ENCODE data around the gene VIT.

Gene VIT

DNA sequence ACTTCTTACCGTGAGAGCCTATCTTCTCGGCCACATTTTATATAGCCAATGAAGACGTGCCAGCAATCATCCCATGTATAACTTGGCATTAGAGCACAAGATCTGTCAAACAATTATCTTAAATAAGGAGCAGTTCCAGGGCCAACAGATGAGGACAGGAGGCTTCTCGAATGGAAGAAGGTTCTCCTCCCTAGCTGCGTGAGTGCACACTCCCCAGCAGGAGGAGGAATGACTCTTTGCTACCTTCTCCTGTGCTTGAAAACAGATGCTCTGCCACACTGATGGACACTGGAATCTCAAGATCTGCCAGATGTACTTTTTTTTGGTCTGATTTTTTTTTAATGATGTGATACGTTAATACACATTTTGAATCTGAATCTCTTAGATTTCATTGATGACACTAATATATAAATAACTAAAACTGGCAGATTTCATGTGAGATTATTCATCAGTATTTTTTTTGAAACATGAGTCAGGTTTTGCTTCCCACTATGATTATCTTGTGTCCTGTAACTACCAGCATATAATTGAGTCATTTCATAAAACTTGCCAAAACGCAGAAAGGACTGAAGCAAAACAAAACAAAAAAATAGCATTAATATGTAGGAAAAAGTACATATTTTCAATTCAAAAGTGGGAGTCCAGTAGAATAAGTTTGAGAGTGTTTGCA, 626 bp upstream of the VIT start:
- Histone ChIP-seq H3K4me3 (ENCODE audit: low read depth in 1 of 2, low read length in 2 of 2) (no peak overlapping the region), H3K9ac (ENCODE audit: low read depth in 1 of 2, low read length in 2 of 2) (no peak overlapping the region), H3K27ac (ENCODE audit: low read depth, low read length) (no peak overlapping the region), H3K4me1 (ENCODE audit: control insufficient read depth in 1 of 2, insufficient read depth in 2 of 2, low read length in 2 of 2) (no peaks in the 10 kb centered on the region), H3K9me3 (ENCODE audit: control insufficient read depth in 1 of 2, low read length in 2 of 2) (no peaks in the 10 kb centered on the region), H3K27me3 (ENCODE audit: control insufficient read depth in 1 of 2, insufficient read depth in 2 of 2, low read length in 2 of 2) (no peaks in the 10 kb centered on the region), H3K36me3 (ENCODE audit: control insufficient read depth in 1 of 2, insufficient read depth in 2 of 2, low read length in 2 of 2) (no peaks in the 10 kb centered on the region)

DNA sequence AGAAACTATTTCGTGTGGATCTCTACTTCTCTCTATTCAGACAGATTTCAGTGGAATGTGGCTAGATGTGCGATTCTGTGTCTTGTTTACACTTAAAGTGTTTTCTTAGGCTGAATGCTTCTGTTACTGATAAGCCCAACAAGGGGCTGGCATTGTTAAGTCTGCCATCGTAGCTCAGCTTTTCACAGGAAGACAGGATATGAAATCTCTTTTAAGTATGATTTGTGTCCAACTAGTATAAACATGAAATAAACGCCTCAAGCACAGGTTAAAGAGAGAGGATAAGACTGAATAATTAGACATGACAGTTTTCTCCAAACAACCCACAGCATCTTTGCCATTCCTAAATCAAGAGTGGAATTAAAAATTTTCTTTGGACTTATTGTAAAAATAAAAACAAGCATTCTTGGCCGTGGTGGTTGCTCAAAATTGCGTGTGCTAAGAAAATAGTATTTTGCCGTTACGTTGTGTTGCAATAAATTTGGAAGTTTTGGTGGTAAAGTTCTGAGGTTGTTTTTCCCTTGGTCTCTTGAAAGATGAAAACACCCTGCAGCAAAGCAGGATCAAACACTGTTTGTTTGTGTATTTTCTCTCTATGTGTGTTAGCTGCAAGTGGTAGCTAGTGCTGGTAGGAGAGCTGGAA, 1.0 kb downstream of the VIT start:
- Histone ChIP-seq H3K9ac (ENCODE audit: low read depth in 1 of 2, low read length in 2 of 2) (no peak overlapping the region), H3K36me3 (ENCODE audit: control insufficient read depth in 1 of 2, insufficient read depth in 2 of 2, low read length in 2 of 2) (no peaks in the 10 kb centered on the region), H3K4me3 (ENCODE audit: low read depth in 1 of 2, low read length in 2 of 2) (no peak overlapping the region), H3K9me3 (ENCODE audit: control insufficient read depth in 1 of 2, low read length in 2 of 2) (no peaks in the 10 kb centered on the region), H3K4me1 (ENCODE audit: control insufficient read depth in 1 of 2, insufficient read depth in 2 of 2, low read length in 2 of 2) (no peaks in the 10 kb centered on the region), H3K27ac (ENCODE audit: low read depth, low read length) (no peak overlapping the region), H3K27me3 (ENCODE audit: control insufficient read depth in 1 of 2, insufficient read depth in 2 of 2, low read length in 2 of 2) (no peaks in the 10 kb centered on the region)

DNA sequence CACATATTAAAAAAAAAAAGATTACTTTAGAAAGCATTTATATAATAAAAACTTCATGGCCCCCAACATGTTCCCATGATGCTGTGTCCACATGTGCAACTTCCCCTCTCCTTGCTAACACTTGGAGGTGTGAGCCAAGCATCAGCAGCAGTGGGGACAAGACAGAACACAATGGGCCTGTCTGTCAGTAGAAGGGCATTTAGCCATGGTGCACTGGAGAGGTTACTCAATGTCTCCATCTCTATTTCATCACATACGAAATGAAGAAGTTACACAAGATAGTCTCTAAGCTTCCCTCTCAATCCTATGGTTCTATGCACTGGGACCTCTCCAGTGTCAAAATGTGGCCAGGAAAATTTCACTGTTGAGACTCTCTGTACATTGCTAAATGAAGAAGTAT, 2.5 kb downstream of the VIT start:
- H3K9ac ChIP-seq (ENCODE audit: low read depth in 1 of 2, low read length in 2 of 2): no peak overlapping the region
- H3K4me3 ChIP-seq (ENCODE audit: low read depth in 1 of 2, low read length in 2 of 2): no peak overlapping the region
- no peaks in the 10 kb centered on the region for H3K36me3 ChIP-seq (ENCODE audit: control insufficient read depth in 1 of 2, insufficient read depth in 2 of 2, low read length in 2 of 2)
- H3K4me1 ChIP-seq (ENCODE audit: control insufficient read depth in 1 of 2, insufficient read depth in 2 of 2, low read length in 2 of 2): no peaks in the 10 kb centered on the region
- no peaks in the 10 kb centered on the region for H3K9me3 ChIP-seq (ENCODE audit: control insufficient read depth in 1 of 2, low read length in 2 of 2)
- H3K27ac ChIP-seq (ENCODE audit: low read depth, low read length): no peak overlapping the region
- H3K27me3 ChIP-seq (ENCODE audit: control insufficient read depth in 1 of 2, insufficient read depth in 2 of 2, low read length in 2 of 2): no peaks in the 10 kb centered on the region

DNA sequence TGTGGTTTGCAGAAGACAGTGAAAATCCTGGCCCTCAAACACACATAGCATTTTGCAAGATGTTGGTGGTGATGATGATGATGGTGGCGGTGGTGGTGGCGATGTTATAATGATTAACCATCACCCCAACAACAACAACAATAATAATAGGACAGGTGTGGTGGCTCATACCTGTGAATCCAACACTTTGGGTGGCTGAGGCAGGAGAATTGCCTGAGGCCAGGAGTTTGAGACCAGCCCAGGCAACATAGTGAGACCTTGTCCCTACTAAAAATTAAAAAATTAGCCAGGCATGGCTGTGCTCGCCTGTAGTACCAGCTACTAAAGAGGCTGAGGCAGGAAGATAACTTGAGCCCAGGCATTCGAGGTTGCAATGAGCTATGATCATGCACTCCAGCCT, 3.8 kb downstream of the VIT start:
- Histone ChIP-seq H3K4me3 (ENCODE audit: low read depth in 1 of 2, low read length in 2 of 2) (no peak overlapping the region), H3K36me3 (ENCODE audit: control insufficient read depth in 1 of 2, insufficient read depth in 2 of 2, low read length in 2 of 2) (no peaks in the 10 kb centered on the region), H3K4me1 (ENCODE audit: control insufficient read depth in 1 of 2, insufficient read depth in 2 of 2, low read length in 2 of 2) (no peaks in the 10 kb centered on the region), H3K27me3 (ENCODE audit: control insufficient read depth in 1 of 2, insufficient read depth in 2 of 2, low read length in 2 of 2) (no peaks in the 10 kb centered on the region), H3K27ac (ENCODE audit: low read depth, low read length) (no peak overlapping the region), H3K9me3 (ENCODE audit: control insufficient read depth in 1 of 2, low read length in 2 of 2) (no peaks in the 10 kb centered on the region), H3K9ac (ENCODE audit: low read depth in 1 of 2, low read length in 2 of 2) (no peak overlapping the region)

DNA sequence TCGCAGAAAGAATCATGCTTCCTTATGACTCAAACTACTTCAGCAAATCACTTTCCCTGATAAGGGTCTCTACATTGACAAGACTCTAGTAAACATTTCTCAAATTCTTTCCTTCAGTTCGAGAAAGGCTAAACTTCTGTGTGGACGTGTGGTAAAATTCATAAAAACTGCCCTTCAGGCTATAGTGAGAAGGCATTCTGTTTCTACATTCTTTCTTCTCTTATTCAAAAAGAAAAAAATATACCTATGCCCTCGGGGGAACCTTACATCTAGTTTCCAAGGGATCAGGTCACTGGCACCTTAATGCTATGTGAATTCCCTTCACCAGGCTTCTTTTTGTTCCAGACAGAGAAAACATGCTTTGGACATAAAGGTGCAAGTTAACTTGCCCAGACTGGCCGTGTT, 4.9 kb downstream of the VIT start:
- no peak overlapping the region for H3K27ac ChIP-seq (ENCODE audit: low read depth, low read length)
- no peaks in the 10 kb centered on the region for H3K27me3 ChIP-seq (ENCODE audit: control insufficient read depth in 1 of 2, insufficient read depth in 2 of 2, low read length in 2 of 2)
- no peak overlapping the region for H3K9ac ChIP-seq (ENCODE audit: low read depth in 1 of 2, low read length in 2 of 2)
- no peaks in the 10 kb centered on the region for H3K36me3 ChIP-seq (ENCODE audit: control insufficient read depth in 1 of 2, insufficient read depth in 2 of 2, low read length in 2 of 2)
- H3K4me3 ChIP-seq (ENCODE audit: low read depth in 1 of 2, low read length in 2 of 2): no peak overlapping the region
- H3K4me1 ChIP-seq (ENCODE audit: control insufficient read depth in 1 of 2, insufficient read depth in 2 of 2, low read length in 2 of 2): no peaks in the 10 kb centered on the region
- no peaks in the 10 kb centered on the region for H3K9me3 ChIP-seq (ENCODE audit: control insufficient read depth in 1 of 2, low read length in 2 of 2)

DNA sequence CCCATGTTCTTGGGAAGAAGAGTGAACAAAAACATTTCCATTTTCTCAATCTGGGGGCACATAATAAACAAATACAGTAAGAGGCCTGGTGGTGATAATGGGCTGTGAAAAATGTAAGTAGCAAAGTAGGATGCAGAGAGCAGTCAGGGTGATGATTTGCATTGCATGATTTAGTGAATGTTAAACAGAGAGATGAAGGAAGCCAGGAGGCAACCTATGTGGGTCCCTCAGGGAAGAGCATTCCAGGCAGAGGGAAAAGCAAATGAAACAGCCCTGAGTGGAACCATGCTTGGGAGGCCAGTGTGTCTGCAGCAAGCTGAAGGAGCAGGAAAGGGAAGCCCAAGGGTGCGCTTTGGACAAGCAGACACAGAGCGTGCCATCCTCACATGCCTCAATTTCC, 5.4 kb downstream of the VIT start:
- Histone ChIP-seq H3K27ac (ENCODE audit: low read depth, low read length) (no peak overlapping the region), H3K9me3 (ENCODE audit: control insufficient read depth in 1 of 2, low read length in 2 of 2) (no peaks in the 10 kb centered on the region), H3K4me3 (ENCODE audit: low read depth in 1 of 2, low read length in 2 of 2) (no peak overlapping the region), H3K27me3 (ENCODE audit: control insufficient read depth in 1 of 2, insufficient read depth in 2 of 2, low read length in 2 of 2) (no peaks in the 10 kb centered on the region), H3K4me1 (ENCODE audit: control insufficient read depth in 1 of 2, insufficient read depth in 2 of 2, low read length in 2 of 2) (no peaks in the 10 kb centered on the region), H3K36me3 (ENCODE audit: control insufficient read depth in 1 of 2, insufficient read depth in 2 of 2, low read length in 2 of 2) (no peaks in the 10 kb centered on the region), H3K9ac (ENCODE audit: low read depth in 1 of 2, low read length in 2 of 2) (no peak overlapping the region)

DNA sequence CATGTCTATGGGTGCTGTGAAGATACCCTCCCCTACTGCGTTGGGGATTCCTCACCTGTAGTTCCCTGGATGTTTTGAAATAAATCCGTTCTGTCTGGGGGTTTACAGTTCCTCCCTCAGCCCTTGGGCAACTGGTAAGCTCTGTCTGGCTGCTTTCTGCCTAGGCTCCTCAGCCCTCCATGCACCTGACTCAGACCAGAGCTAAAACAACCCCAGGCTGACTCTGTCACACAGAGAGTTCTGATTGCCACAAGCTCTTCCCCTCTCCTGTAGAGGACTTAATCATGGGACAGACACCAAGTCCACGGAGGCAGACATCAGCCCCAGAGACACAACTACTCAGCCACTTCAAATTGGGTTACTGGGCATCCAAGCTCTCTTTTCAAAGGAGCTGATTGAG, 6.3 kb downstream of the VIT start:
- H3K27ac ChIP-seq (ENCODE audit: low read depth, low read length): no peak overlapping the region
- no peak overlapping the region for H3K4me3 ChIP-seq (ENCODE audit: low read depth in 1 of 2, low read length in 2 of 2)
- no peaks in the 10 kb centered on the region for H3K27me3 ChIP-seq (ENCODE audit: control insufficient read depth in 1 of 2, insufficient read depth in 2 of 2, low read length in 2 of 2)
- no peaks in the 10 kb centered on the region for H3K9me3 ChIP-seq (ENCODE audit: control insufficient read depth in 1 of 2, low read length in 2 of 2)
- no peaks in the 10 kb centered on the region for H3K36me3 ChIP-seq (ENCODE audit: control insufficient read depth in 1 of 2, insufficient read depth in 2 of 2, low read length in 2 of 2)
- H3K9ac ChIP-seq (ENCODE audit: low read depth in 1 of 2, low read length in 2 of 2): no peak overlapping the region
- H3K4me1 ChIP-seq (ENCODE audit: control insufficient read depth in 1 of 2, insufficient read depth in 2 of 2, low read length in 2 of 2): no peaks in the 10 kb centered on the region

DNA sequence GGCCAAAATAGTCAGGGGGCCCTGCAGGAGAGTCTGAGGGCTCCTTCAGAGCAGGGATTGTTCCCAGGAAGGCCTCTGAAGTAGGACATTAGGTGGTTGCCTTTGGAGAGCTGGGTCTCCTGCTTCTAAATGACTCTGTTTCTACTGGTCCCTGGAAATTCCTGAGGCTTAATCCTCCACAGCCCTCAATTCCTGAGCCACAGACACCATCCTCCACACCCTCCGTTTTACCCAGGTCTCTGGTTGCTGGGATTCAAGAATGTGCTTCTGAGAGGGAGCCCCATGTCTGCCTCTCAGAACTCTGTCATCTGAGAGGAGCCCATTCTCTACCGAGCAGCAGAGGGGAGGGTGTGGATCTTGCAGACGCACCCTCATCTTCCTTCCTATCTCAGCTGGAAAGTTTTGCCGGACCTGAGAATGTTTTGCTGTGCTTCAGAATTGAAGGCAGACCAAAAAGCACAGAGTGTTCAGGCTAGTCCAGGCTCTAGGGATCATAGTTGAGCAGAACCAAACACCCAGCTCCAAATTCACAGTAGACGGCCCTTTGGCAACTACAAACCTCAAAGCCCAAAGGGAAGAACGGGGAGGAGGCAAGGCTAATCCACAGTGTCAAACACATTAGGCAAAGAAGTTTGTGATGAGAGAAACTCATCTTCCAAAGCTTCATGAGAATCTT, 8.1 kb downstream of the VIT start:
- Histone ChIP-seq H3K9ac (ENCODE audit: low read depth in 1 of 2, low read length in 2 of 2) (no peak overlapping the region), H3K36me3 (ENCODE audit: control insufficient read depth in 1 of 2, insufficient read depth in 2 of 2, low read length in 2 of 2) (no peaks in the 10 kb centered on the region)

DNA sequence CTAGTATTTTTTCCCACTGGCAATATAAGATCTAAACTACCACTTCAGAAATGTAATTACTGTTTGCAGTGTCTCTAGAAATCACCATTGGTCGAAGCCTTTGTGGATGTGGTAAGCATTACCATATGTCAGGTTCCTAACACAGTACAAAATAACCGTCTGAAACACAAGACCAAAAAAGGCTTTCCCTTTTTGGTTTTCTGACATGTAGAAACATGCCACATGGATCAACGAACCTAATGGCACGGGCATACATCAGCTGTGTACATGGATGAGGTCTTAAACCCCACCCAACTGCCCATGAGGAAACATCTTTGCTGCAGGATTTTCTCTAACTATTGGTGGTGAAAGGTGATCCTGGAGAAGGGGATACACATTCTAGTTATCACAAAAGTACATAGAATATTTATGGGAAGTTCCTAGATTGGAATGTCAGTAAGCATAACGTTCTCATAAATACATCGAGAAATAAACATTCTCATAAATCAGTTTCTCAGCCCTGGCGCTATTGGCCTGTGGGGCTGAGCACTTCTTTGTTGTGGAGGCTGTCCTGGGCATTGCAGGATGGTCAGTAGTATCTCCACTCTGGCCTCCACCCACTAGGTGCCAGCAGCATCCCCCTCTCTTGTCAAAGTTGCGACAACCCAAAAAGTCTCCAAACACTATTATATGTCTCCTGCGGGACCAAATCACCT, 9.0 kb downstream of the VIT start:
- no peaks in the 10 kb centered on the region for H3K36me3 ChIP-seq (ENCODE audit: control insufficient read depth in 1 of 2, insufficient read depth in 2 of 2, low read length in 2 of 2)
- no peaks in the 10 kb centered on the region for H3K27me3 ChIP-seq (ENCODE audit: control insufficient read depth in 1 of 2, insufficient read depth in 2 of 2, low read length in 2 of 2)
- H3K9ac ChIP-seq (ENCODE audit: low read depth in 1 of 2, low read length in 2 of 2): no peak overlapping the region
- peaks cover 0 to under 1% of the 10 kb centered on the region in 2 donors for H3K9me3 ChIP-seq (ENCODE audit: control insufficient read depth in 1 of 2, low read length in 2 of 2)
- no peaks in the 10 kb centered on the region for H3K4me1 ChIP-seq (ENCODE audit: control insufficient read depth in 1 of 2, insufficient read depth in 2 of 2, low read length in 2 of 2)
- H3K27ac ChIP-seq (ENCODE audit: low read depth, low read length): no peak overlapping the region
- H3K4me3 ChIP-seq (ENCODE audit: low read depth in 1 of 2, low read length in 2 of 2): no peak overlapping the region

More for the DNA sequence above, 8.1 kb downstream of the VIT start:
- no peak overlapping the region for H3K4me3 ChIP-seq (ENCODE audit: low read depth in 1 of 2, low read length in 2 of 2)
- no peaks in the 10 kb centered on the region for H3K9me3 ChIP-seq (ENCODE audit: control insufficient read depth in 1 of 2, low read length in 2 of 2)
- H3K27me3 ChIP-seq (ENCODE audit: control insufficient read depth in 1 of 2, insufficient read depth in 2 of 2, low read length in 2 of 2): no peaks in the 10 kb centered on the region
- H3K27ac ChIP-seq (ENCODE audit: low read depth, low read length): no peak overlapping the region
- no peaks in the 10 kb centered on the region for H3K4me1 ChIP-seq (ENCODE audit: control insufficient read depth in 1 of 2, insufficient read depth in 2 of 2, low read length in 2 of 2)
